Upper lobe of right lung (tissue), 1 donor: ENCODE data around the gene ERGIC1. TPM values are rescaled to one million over a fixed set of nuclear protein-coding genes. Genes with fewer than 3 reads are reported as not detected.
A peak's percentile ranks its signal among the peaks of the same experiment; 100 is the strongest.

Experiments
- ATAC-seq: fragments of 200-7000 bp; cut with Tn5 transposase; one replicate; pipeline ENCODE4 v1.9.1; 2020; ENCODE audit warnings: mild to moderate bottlenecking, moderate library complexity
- DNase-seq: peaks from one replicate; pipeline ENCODE4 v3.0.0-alpha.2; 2020
- H3K27ac ChIP-seq: fragments of 200-600 bp; one replicate; pipeline ENCODE4 v1.8.0; 2022
- H3K27me3 ChIP-seq: fragments of 200-600 bp; one replicate; pipeline ENCODE4 v1.8.0; 2022; ENCODE audit warnings: mild to moderate bottlenecking
- H3K36me3 ChIP-seq: fragments of 200-600 bp; one replicate; pipeline ENCODE4 v1.8.0; 2022
- H3K4me1 ChIP-seq: fragments of 200-600 bp; one replicate; pipeline ENCODE4 v1.8.0; 2022
- H3K4me3 ChIP-seq: fragments of 200-600 bp; one replicate; pipeline ENCODE4 v1.8.0; 2022; ENCODE audit warnings: mild to moderate bottlenecking
- H3K9me3 ChIP-seq: fragments of 200-600 bp; one replicate; pipeline ENCODE4 v1.8.0; 2022
- intact Hi-C: fragments of 100-400 bp; cut with DNase I; formaldehyde crosslinking; loops from one replicate; pipeline ENCODE4 v1.11.0; 2022
- total RNA-seq: library from RNA; stranded (reverse); fragmentation: NEBNext Ultra II Directional; extraction: Animal tissue kit (Norgen Biotek cat#: 25700); gene quantifications from one replicate; pipeline ENCODE4 v1.2.1, GENCODE V29; 2021
- TF ChIP-seq, protein P1 (sequence below): fragments of 200-600 bp; IDR thresholded peaks from one replicate; pipeline ENCODE4 v1.8.0; 2022; ENCODE audit warnings: antibody characterized with exemption
- donor health status: DM: no; HTN: yes; CAD: no; lungs with severe emphysema.

Gene ERGIC1
- total RNA-seq, 1 donor from 2014 or later: 186 TPM

- H3K27ac ChIP-seq: no peak overlapping the region
- DNase-seq: no peak
- no peak overlapping the region for H3K4me3 ChIP-seq
- no peaks in the 10 kb centered on the region for H3K27me3 ChIP-seq
- no peaks in the 10 kb centered on the region for H3K36me3 ChIP-seq
- TF ChIP-seq, protein P1, sequence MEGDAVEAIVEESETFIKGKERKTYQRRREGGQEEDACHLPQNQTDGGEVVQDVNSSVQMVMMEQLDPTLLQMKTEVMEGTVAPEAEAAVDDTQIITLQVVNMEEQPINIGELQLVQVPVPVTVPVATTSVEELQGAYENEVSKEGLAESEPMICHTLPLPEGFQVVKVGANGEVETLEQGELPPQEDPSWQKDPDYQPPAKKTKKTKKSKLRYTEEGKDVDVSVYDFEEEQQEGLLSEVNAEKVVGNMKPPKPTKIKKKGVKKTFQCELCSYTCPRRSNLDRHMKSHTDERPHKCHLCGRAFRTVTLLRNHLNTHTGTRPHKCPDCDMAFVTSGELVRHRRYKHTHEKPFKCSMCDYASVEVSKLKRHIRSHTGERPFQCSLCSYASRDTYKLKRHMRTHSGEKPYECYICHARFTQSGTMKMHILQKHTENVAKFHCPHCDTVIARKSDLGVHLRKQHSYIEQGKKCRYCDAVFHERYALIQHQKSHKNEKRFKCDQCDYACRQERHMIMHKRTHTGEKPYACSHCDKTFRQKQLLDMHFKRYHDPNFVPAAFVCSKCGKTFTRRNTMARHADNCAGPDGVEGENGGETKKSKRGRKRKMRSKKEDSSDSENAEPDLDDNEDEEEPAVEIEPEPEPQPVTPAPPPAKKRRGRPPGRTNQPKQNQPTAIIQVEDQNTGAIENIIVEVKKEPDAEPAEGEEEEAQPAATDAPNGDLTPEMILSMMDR: no peak
- intact Hi-C loops: no loop called here
- peaks cover 3% of the 10 kb centered on the region for H3K4me1 ChIP-seq
- no peaks in the 10 kb centered on the region for H3K9me3 ChIP-seq
- ATAC-seq: no peak
Observed at GRCh38 chr5:172815631-172816030, 18.4 kb upstream of the ERGIC1 start.

DNA sequence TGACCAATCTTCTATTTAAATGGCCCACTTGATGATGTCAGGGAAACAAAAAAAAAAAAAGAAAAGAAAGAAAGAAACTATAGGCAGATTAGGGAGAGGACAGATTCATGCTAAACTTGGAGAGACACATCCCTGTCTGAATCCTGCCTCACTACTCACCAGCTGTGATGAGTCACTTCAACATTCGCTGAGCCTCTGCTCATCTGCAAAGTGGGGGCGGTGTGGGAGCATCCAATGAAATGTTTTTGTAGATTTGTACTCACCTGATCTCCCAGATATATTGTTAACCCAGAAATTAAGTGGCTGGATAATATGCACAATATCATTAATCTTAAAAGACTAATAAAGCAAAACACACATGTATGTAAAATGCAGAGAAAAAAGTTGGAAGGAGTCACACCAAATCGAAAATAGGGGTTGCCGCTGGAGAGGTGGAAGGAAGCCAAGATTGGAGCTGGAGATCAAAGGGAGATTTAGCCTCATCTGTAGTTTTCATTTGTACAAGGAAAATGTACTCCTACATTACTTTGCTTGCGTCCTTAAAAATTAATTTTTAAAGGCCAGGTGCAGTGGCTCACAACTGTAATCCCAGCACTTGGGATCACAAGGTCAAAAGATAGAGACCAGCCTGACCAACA lies 17.0 kb upstream of the ERGIC1 start:
- no peak for DNase-seq
- H3K36me3 ChIP-seq: no peaks in the 10 kb centered on the region
- H3K4me3 ChIP-seq: no peak overlapping the region
- H3K27ac ChIP-seq: no peak overlapping the region
- no peaks in the 10 kb centered on the region for H3K9me3 ChIP-seq
- H3K27me3 ChIP-seq: no peaks in the 10 kb centered on the region
- peak; percentile 28 for ATAC-seq
- H3K4me1 ChIP-seq: peaks cover 3% of the 10 kb centered on the region
- intact Hi-C loops: no loop called here
- TF ChIP-seq, protein P1: no peak

- Histone ChIP-seq H3K4me3 (no peak overlapping the region), H3K9me3 (no peaks in the 10 kb centered on the region), H3K27ac (no peak overlapping the region), H3K36me3 (no peaks in the 10 kb centered on the region), H3K27me3 (no peaks in the 10 kb centered on the region), H3K4me1 (peaks cover 3% of the 10 kb centered on the region)
- TF ChIP-seq, protein P1: no peak
- intact Hi-C loops: no loop called here
- DNase-seq (no peak), ATAC-seq (no peak)
Observed at GRCh38 chr5:172817664-172818063, 16.4 kb upstream of the ERGIC1 start.

DNA sequence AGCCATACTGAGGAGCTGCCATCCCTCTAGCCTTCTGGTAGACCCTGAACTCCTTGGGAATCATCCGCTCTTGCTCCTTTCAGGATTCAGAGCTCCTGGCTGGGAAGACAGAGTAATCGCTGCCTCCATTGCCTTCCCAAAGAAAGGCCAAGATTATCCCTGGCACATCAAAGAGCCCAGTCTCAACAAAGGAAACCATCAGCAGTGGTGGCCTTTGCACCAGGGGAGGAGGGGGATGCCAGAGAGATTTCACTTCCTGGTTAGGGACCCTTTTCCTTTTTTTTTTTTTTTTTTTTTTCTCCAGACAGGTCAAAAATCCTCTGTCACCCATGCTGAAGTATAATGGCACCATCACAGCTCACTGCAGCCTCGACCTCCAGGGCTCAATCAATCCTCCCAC lies 16.0 kb upstream of the ERGIC1 start:
- H3K9me3 ChIP-seq: no peaks in the 10 kb centered on the region
- DNase-seq (no peak), ATAC-seq (no peak)
- intact Hi-C loops: no loop called here
- no peak overlapping the region for H3K27ac ChIP-seq
- peaks cover 3% of the 10 kb centered on the region for H3K4me1 ChIP-seq
- TF ChIP-seq, protein P1: no peak
- H3K36me3 ChIP-seq: no peaks in the 10 kb centered on the region
- H3K4me3 ChIP-seq: no peak overlapping the region
- no peaks in the 10 kb centered on the region for H3K27me3 ChIP-seq

DNA sequence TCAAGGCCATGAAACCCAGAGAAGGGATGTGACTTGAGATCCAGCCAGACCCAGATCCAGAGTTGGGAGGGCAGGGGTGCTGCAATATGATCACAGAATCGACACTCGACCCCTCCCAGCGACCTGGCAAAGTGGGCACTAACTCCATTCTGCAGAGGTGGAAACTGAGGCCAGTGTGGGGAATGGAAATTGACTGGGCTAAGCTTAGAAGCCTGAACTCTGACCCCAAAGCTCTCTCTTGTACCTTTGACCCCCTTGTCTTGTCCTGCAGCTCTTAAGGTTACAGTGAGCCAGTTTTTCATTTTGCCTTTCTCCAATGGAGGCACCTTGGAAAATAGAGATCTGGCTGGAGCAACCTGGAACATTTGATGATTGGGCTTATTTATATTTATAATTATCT lies 14.5 kb upstream of the ERGIC1 start:
- no peaks in the 10 kb centered on the region for H3K9me3 ChIP-seq
- TF ChIP-seq, protein P1: no peak
- H3K4me1 ChIP-seq: peaks cover 3% of the 10 kb centered on the region
- no peaks in the 10 kb centered on the region for H3K27me3 ChIP-seq
- ATAC-seq: no peak
- DNase-seq: no peak
- H3K27ac ChIP-seq: no peak overlapping the region
- intact Hi-C loops: no loop called here
- H3K4me3 ChIP-seq: no peak overlapping the region
- no peaks in the 10 kb centered on the region for H3K36me3 ChIP-seq
